Measurements from ENCODE around the gene DLX3.

DNA sequence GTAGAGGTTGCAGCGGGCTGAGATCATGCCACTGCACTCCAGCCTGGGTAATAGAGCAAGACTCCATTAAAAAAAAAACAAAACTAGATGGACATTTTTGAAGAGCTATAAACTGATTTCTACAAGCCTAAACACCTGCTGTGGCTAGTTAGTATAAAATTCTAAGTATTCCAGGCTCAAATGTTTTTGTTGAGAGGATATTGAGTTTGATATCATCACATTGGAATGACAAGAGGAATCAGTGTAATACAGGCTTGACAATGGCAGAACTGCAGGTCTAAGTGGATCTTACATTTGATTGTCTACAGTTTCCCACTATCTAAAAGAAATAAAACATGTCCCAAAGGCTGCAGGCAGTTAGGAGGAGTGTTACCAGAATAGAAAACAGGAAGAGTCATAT lies 23.9 kb upstream of the DLX3 start:
- TF ChIP-seq CTCF (IDR thresholded peaks at IDR 0.05) (no peak), EZH2 (IDR thresholded peaks at IDR 0.05) (no peak)

All from neural progenitor cell (in vitro differentiated cells).